ENCODE data around the gene RPL12.
A peak's percentile ranks its signal among the peaks of the same experiment; 100 is the strongest.

The RPL12 gene

GRCh38 chr9:127419348-127419747, 31.9 kb downstream of the RPL12 start:
- TF ChIP-seq CTCF (IDR thresholded peaks at IDR 0.05; ENCODE audit: insufficient read depth, missing control alignments) = no peak
- no peak for FAIRE-seq
- DNase-seq (ENCODE audit: insufficient read length, low spot score) = no peak

GRCh38 chr9:127418037-127418471, 33.2 kb downstream of the RPL12 start:
- no peak for FAIRE-seq
- TF ChIP-seq CTCF (IDR thresholded peaks at IDR 0.05; ENCODE audit: insufficient read depth, missing control alignments) = peak; percentile 22
- peak; percentile 46 for DNase-seq (ENCODE audit: insufficient read length, low spot score)

DNA sequence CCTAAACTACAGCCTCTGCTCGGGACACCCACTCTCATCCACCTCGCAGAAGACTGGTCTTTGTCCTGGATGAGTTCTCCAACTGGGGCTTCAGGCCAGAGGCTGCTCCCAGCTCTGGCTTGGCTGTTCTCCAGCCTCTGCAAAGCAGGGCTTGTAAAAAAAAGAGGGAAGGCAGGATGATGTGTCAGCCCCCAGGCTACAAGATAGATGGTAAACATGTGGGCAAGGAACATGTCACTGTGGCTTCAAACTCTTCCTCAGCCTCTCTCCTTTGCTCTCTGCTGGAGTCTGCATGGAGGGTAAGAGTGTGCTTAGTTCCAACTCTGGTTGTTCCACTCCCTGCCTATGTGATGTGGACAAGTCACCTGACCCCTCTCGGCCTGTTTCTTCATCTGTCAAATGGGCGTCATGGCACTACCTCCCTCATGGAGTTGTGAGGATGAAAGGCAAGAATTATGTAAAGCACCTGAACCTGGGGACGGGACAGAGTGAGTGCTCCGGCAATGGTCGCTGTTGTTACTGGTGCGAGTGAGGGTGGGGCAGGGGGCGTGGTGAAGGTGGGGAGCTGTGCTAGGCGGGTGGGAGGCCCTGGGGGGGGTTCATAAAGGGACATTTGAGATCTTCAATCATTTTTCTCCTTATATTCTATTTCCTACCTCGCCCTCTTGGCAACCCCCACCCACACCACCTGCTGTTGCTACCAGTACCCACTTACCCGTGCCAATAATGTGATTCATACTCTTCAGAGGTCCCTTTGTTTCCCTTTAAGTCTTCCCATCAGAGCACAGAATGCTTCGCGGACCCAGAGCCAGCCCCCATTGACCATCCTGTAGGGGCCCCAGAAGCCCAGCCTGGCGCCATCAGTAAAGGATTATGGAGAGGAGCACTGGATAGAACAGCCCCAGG, 33.8 kb downstream of the RPL12 start:
- no peak for TF ChIP-seq CTCF (IDR thresholded peaks at IDR 0.05; ENCODE audit: insufficient read depth, missing control alignments)
- DNase-seq (ENCODE audit: insufficient read length, low spot score) (no peak), FAIRE-seq (no peak)

GRCh38 chr9:127415657-127416056, 35.5 kb downstream of the RPL12 start:
- FAIRE-seq (no peak), DNase-seq (ENCODE audit: insufficient read length, low spot score) (no peak)
- TF ChIP-seq CTCF (IDR thresholded peaks at IDR 0.05; ENCODE audit: insufficient read depth, missing control alignments) = no peak

GRCh38 chr9:127415141-127415540, 36.1 kb downstream of the RPL12 start:
- FAIRE-seq = no peak
- DNase-seq (ENCODE audit: insufficient read length, low spot score) = no peak
- no peak for TF ChIP-seq CTCF (IDR thresholded peaks at IDR 0.05; ENCODE audit: insufficient read depth, missing control alignments)

- FAIRE-seq (no peak), DNase-seq (ENCODE audit: insufficient read length, low spot score) (no peak)
- TF ChIP-seq CTCF (IDR thresholded peaks at IDR 0.05; ENCODE audit: insufficient read depth, missing control alignments) = no peak
Measured at GRCh38 chr9:127411122-127411521, 40.1 kb downstream of the RPL12 start.

- TF ChIP-seq CTCF (IDR thresholded peaks at IDR 0.05; ENCODE audit: insufficient read depth, missing control alignments) = no peak
- FAIRE-seq = no peak
- no peak for DNase-seq (ENCODE audit: insufficient read length, low spot score)
Measured at GRCh38 chr9:127407492-127407843, 43.7 kb downstream of the RPL12 start.

Measured in D721Med (cell line).